Fibroblast of upper back skin (primary cell): ENCODE measurements around the gene RBM4.

Experiments
- DNase-seq: peaks from one replicate; pipeline ENCODE4 v3.0.0-alpha.2; 2013

Gene RBM4

DNA sequence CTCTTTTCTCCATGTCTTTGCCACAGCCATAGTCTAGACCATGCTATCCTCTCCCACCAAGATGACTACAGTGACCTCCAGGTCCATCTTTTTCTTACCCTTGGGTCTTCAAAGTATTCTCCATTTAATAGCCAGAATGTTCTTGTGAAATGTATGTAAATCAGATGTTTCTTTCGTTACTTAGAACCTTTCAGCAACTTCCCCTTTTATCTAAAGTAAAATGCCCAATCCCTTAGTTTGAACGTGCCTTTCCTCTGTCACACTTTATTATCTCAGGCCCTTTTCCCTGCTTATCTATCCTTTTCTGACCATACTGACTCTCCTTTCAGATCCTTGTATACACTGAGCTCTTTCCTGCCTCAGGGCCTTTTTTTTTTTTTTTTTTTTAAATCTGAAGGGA lies 21.3 kb downstream of the RBM4 start:
- DNase-seq, result no peak

- no peak for DNase-seq
Measured at GRCh38 chr11:66663741-66664296, 25.3 kb downstream of the RBM4 start.

- DNase-seq, result no peak
Measured at GRCh38 chr11:66665369-66665768, 26.9 kb downstream of the RBM4 start.

DNA sequence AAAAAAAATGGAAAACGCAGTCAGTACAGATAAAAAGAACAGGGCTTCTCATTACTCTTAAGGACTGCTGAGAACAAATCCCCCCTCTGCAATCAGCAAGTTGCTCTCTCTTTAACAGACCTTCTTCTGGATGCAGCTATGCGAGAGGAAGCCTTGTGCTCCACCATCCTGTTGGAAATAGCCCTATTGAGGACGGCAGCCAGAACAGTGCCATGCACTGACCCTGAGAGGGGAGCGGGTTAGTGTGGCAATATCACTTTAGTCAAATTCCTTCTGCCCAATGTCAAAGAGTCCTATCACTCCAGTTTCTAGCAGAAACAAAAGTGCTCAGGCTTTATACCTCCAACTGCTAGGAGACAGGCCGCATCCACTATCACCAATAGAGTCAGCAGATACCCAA lies 32.3 kb downstream of the RBM4 start:
- no peak for DNase-seq

- no peak for DNase-seq
Measured at GRCh38 chr11:66674964-66675602, 36.6 kb downstream of the RBM4 start.

DNA sequence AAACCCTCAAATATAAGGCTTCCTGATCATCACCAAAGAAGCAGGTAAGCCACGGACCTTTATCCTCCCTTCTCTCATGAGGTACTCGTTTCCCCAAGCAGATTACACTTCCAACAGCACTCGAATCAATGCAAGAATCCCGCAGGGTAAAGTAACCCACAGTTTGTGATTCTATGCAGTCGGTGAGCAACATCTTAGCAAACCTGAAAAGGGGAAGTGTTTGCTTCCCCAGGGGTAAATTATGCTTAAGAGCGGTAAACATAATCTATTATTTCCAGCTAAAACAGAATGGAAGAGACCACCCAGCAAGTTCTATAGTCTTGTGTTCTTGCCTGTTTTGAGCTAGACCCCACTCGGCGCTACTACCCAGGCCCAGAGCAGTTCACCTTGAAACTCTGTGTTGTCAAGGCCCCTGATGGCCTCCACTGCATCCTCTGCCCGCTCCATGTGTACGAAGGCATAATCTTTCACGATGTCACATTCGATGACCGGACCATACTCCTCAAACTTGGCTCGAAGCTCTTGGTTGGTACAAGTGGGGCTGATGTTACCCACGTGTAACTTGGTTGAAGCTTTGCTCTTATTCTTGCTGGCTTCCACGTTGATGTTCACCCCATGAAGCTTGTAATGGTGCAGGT lies 37.9 kb downstream of the RBM4 start:
- DNase-seq, result no peak

DNA sequence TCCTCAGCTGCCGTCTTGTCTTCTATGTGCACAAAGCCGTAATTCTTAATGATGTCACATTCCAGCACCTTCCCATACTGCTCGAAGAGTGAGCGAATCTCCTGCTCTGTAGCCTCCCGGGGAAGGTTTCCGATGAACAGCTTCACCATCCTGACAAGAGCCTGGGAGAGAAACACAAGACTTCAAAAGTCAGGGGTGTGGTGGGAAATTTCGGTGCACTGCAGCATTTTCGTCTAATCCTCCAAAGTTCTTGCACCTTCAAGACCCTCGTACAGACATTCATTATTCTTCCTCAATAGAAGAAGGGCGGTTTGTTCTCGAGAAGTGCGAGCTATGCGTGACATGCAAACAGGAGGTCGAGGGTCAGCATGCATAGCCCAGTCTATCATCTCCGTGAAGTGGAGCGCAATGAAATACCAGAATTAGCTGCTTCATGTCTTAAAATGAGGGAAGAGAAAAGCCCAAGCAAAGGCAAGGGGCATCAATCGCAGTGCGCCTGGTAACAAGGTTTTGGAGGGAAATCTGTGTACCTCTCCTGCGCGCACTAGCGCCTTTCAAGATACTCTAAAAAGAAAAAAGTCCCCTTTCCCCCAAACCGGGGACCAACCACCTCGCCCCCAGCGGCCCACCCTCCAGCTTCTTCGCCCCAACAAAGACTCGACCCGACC lies 38.6 kb downstream of the RBM4 start:
- DNase-seq, result no peak

DNA sequence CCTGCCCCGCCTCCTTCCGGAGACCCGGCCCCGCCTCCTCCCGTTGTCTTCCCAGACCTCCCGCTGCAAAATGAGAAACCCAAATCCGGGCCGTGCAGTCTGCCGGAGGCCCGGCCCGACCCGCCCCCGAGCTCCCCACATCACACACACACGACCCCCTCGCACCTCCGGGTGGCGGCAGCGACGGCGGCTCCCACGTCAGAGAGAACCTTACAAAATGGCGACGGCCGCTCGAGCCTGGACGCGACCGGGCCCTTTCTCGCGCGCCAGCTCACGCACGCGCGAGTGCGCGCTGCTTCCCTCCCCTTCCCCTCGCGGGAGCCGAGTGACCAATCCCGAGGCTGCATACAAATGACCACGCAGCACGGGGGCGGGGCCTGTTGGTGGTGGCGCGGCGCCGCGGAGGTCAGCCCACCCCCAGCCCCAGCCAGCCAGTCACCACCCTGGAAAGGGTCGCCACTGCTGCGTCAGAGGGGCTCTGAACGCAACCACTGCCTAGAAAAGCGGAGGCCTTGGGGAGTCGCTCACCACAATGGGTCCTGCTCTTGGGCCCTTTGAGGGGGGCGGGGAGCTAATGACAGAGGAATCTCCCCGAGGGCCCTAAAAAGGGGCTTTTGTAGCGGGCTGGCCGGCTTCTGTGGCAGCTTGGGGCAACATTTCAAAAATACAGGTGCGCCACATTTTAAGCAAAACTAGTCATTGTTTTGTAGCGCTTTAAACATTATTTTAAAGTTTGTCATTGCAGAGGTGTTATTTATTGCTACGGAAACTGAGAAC lies 39.3 kb downstream of the RBM4 start, which contains the start of gene RBM4B:
Gene RBM4B (minus strand): TSS at position 289 of the 777 bp plus-strand sequence. CDS start 808 bp downstream, outside the sequence.
- peak; percentile 95 for DNase-seq

- no peak for DNase-seq
Measured at GRCh38 chr11:66680966-66681645, 42.6 kb downstream of the RBM4 start.

DNA sequence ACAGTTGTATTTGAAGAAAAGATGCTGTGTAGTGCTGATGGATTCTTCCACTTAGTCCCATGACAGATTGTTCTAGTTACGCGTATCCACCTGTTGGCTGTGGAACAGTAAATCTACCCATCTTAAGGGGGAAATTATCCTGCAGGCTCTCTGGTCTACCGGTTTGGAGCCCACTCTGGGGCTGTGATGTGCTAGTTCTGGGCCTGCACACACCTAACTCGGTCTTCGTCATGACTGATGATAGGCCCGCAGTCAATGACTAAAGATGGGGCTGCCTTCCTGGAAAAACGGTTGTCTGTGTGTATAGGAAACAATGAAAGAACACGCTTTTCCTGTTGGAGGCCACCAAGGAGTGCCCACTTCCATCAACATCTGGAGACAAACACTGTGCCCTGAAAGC lies 45.4 kb downstream of the RBM4 start:
- DNase-seq, result no peak

DNA sequence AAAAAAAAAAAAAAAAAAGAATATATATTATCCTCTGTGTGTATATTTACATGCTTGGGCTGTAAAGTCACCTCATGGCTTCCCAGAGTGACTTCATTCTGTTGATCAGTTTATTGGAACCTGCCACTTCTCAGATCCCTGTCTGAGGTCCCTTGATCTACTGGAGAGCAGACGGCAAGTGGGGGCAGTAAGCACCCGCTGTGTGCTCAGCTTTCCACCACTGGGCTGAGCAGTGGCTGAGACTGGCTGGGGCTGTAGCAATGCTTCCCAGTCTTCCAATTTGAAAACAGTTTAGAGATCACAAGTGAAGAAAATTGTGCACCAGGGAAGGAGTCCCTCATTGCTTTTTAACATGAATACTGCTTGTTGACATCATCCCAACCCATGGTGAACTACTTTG lies 46.1 kb downstream of the RBM4 start:
- no peak for DNase-seq

DNA sequence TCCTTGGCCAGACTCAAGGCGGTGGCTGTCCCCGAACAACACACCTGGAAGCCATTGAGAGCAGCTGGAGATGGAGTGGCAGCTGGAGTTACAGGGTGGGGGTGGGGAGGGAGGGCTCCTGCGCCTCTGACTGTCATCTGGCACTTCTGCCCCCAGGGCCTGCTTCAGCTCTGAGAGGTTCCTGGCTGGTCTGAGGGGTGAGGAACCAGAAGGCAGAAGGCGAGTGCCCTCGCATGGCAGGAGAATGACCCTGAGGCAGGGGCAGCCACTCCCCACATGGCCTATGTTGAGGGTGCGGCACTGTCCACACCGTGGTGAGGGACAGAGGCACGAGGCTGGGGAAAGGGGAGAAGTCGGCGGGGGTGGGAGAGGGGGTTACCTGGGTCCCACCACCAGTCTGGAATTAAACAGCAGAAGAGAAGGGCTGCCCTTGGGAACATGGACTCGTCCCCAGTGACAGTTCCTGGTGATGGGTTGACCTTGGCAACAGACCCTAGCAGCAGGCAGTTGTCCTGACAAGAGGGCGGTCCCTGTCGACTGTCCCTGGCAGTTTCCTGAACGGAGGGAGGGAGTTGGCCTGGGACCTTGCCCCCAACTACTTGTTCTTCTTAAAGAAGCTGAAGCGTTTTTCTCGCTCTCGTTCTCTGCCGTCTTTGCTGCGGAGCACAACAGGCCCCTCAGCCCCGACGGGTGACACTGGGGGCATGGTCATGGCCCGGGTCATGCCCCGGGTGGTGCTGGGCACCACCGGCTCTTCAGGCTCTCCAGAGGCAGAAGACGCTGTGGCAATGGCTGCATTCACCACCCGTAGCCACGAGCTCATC lies 47.0 kb downstream of the RBM4 start:
- no peak for DNase-seq

GRCh38 chr11:66686100-66686785 lies 47.7 kb downstream of the RBM4 start:
- peak; percentile 5 for DNase-seq

DNA sequence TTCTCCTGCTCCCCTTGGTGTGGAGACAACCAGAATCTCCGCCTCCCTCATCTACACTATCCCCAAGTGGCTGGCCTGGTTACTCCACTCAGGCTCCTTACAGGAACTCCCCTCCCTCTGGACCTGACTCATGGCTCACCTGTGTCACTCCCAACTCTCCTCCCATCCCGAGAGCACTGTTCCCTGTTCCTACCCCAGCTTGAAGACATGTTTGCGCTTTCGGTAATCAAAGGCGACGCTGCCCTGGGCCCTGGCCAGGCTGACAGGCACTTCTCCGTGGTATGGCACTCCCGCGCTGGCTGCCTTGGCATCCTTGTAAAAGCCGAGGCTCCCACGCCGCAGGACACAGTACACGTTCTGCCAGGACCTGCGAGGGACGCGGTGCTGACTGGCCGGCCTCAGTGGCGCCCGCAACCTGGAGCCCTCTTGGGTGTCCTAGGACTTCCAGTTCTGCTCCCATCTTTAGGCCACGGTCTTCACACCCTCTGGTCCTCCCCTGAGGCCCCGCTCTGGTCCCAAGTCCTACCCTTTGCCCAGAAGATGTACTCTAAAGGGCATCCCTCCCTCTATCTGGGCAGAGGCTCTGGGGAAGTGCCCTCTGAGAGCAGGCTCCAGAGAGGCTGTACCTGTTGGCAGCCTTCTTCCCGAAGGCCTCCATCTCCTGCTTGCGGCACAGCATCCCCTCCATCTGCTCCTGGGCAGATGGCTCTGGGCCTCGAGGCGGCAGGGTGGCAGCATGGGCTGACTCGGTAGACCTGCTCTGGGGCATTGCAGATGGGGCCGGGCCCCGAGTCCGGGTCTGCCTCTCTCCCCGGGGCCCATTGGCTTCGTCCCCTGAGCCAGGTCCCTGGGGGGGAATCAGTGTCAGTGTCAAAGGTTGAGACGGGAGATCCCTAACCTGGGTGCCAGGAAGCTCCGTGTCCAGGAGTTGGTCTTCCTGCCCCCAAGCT lies 48.6 kb downstream of the RBM4 start:
- DNase-seq, result no peak

DNA sequence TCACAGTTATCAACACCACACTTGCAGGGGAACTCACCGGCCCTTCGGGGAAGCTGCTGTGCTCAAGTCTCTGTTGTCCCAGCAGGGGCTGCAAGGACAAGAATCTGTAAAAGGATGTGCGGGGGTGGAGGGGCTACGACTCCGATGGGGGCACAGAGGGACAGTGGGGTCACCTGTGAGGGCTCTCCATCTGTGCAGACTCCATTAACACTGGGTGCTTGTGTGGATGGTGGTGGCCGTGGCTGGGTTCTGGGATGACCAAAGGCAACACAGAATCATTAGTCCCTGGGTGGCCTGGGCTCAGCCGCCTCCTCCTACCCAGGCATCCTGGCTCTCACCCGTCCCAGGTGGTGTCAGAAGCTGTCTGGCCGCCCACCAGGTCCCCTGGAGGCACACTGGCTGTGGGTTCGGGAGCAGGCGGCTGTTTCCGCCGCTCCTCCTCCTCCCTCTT lies 49.4 kb downstream of the RBM4 start:
- DNase-seq, result no peak

- no peak for DNase-seq
Measured at GRCh38 chr11:66688561-66689534, 50.3 kb downstream of the RBM4 start.

DNA sequence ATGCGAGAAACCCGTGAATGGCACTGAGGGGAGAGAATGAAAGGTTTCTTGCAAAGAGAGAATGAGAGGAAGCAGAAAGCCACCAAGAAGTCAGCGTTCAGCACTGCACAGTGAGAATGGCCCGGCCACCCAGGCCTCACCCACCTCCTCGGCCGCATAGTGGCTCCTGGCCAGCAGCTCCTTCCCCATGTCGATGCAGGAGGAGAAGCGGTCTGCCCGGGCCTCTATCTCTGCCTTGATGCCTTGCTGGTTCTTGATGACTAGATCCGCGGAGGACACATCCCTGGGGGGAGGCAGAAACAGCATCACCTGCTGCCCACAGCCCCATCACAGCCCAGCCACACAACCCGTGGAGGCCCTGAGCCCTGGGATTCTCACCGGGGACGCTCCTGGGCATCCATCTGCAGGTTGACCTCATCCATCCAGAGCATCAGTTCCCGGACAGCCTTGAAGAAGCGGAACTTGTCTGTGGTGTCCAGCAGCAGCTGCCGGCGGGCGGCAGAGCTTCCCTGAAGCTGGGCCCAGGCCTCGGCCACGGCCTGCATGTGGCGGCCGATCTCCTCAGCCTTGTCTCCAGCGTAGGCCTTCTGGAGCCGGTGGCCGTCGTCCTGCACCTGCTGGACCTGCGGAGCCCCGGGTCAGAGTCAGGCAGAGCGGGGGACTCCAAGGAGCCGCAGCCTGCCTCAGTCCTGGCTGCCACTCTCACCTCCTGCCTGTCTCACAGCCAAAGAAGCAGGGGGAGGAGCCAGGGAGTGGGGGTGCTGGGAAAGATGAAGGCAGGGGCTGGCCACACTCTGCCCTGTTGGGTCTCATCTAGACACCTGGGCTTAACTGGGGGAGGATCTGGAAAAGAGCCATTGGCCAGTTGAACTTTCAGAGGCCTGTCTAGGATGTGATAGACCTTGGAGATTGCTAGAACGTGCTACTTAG lies 51.4 kb downstream of the RBM4 start:
- DNase-seq, result no peak
